ENCODE measurements around the gene MYOM1. TPM values are rescaled to one million over a fixed set of nuclear protein-coding genes. Genes with fewer than 3 reads are reported as not detected.

The MYOM1 gene
- total RNA-seq, 2 donors from 2014 or later, result 6.1 to 6.5 TPM

DNA sequence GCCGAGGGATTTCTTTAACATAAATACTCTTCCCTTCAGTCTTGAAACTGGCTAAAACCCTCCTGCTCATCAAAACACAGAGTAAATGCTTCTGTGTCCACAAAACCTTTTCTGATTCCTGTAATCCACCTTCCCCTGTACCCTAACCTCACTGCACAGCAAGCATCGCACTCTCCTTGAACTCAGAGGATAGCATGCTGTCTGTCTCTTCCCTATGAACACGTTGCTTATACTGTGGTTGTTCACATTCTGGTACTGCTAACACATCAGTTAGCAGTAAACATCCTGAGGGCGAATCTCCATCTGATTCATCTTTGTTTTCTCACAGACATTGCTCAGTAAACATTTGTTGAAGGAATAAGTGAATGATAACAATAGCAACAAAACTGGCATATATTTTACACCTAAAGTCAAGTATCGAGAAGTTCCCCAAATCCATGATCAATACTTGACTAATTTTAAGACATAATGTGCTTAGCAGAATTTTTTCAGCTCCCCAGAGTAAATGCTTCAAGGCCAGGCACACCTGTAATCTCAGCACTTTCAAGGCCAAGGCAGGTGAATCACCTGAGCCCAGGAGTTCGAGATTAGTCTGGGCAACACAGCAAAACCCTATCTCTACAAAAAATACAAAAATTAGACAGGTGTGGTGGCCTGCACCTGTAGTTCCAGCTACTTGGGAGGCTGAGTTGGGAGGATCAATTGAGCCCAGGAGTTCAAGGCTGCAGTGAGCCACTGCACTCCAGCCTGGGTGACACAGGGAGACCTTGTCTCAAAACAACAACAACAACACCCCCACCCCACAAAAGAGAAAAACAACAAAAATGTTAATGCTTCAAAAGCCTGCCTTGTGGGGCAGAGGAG lies 161.2 kb downstream of the MYOM1 start:
- Histone ChIP-seq H3K4me3 (no peak overlapping the region), H3K4me1 (replicated peaks) (no peaks in the 10 kb centered on the region), H3K36me3 (no peaks in the 10 kb centered on the region), H3K27ac (no peak overlapping the region), H3K9me3 (no peaks in the 10 kb centered on the region), H3K27me3 (replicated peaks; ENCODE audit: insufficient read depth) (no peaks in the 10 kb centered on the region)
- WGBS, result 89% methylated on average over 6 of the region's 6 CpGs
- intact Hi-C loops (cut with DNase I), result no loop called here
- DNase-seq (ENCODE audit: low spot score), result no peak
- TF ChIP-seq POLR2AphosphoS5 (IDR thresholded peaks at IDR 0.05) (no peak), POLR2A (IDR thresholded peaks at IDR 0.05) (no peak)
- TF ChIP-seq, protein P1, sequence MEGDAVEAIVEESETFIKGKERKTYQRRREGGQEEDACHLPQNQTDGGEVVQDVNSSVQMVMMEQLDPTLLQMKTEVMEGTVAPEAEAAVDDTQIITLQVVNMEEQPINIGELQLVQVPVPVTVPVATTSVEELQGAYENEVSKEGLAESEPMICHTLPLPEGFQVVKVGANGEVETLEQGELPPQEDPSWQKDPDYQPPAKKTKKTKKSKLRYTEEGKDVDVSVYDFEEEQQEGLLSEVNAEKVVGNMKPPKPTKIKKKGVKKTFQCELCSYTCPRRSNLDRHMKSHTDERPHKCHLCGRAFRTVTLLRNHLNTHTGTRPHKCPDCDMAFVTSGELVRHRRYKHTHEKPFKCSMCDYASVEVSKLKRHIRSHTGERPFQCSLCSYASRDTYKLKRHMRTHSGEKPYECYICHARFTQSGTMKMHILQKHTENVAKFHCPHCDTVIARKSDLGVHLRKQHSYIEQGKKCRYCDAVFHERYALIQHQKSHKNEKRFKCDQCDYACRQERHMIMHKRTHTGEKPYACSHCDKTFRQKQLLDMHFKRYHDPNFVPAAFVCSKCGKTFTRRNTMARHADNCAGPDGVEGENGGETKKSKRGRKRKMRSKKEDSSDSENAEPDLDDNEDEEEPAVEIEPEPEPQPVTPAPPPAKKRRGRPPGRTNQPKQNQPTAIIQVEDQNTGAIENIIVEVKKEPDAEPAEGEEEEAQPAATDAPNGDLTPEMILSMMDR (IDR thresholded peaks at IDR 0.05), result no peak

DNA sequence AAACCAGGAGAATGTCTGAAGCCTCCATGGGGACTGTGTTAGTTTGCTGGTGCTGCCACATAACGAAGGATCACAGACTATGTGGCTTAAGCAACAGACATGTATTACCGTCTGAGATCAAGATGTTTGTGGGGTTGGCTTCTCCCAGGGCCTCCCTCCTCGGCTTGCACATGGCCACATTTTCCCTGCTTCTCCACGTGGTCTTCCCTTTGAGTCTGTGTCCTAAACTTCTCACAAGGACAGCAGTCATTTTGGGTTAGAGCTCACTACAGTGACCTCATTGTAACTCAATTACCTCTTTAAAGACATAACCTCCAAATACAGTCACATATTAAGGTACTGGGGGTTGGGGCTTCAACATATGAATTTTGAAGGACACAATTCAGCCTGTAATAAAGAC lies 162.2 kb downstream of the MYOM1 start:
- no peaks in the 10 kb centered on the region for H3K9me3 ChIP-seq
- WGBS, result 95% methylated on average over 4 of the region's 4 CpGs
- H3K27me3 ChIP-seq (replicated peaks; ENCODE audit: insufficient read depth), result no peaks in the 10 kb centered on the region
- no peak overlapping the region for H3K27ac ChIP-seq
- TF ChIP-seq, protein P1 (IDR thresholded peaks at IDR 0.05), result no peak
- TF ChIP-seq POLR2AphosphoS5 (IDR thresholded peaks at IDR 0.05) (no peak), POLR2A (IDR thresholded peaks at IDR 0.05) (no peak)
- no peak overlapping the region for H3K4me3 ChIP-seq
- intact Hi-C loops (cut with DNase I), result no loop called here
- no peak for DNase-seq (ENCODE audit: low spot score)
- no peaks in the 10 kb centered on the region for H3K4me1 ChIP-seq (replicated peaks)
- no peaks in the 10 kb centered on the region for H3K36me3 ChIP-seq

DNA sequence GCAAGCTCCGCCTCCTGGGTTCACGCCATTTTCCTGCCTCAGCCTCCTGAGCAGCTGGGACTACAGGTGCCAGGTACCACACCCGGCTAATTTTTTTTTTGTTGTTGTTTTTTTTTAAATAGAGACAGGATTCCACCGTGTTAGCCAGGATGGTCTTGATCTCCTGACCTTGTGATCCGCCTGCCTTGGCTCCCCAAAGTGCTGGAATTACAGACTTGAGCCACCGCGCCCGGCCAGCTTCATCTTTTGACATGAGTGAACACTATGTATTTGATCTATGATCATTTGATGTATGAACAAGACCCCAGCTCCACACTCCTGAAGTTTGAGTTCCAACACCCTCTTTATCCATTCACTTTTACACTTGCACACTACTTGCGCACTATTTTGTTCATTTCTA lies 163.5 kb downstream of the MYOM1 start:
- TF ChIP-seq POLR2AphosphoS5 (IDR thresholded peaks at IDR 0.05) (no peak), POLR2A (IDR thresholded peaks at IDR 0.05) (no peak)
- TF ChIP-seq, protein P1 (IDR thresholded peaks at IDR 0.05), result no peak
- Histone ChIP-seq H3K27me3 (replicated peaks; ENCODE audit: insufficient read depth) (no peaks in the 10 kb centered on the region), H3K4me3 (no peak overlapping the region), H3K9me3 (no peaks in the 10 kb centered on the region), H3K36me3 (no peaks in the 10 kb centered on the region), H3K27ac (no peak overlapping the region), H3K4me1 (replicated peaks) (no peaks in the 10 kb centered on the region)
- intact Hi-C loops (cut with DNase I), result no loop called here
- DNase-seq (ENCODE audit: low spot score), result no peak
- 97% methylated on average over 9 of the region's 9 CpGs for WGBS

DNA sequence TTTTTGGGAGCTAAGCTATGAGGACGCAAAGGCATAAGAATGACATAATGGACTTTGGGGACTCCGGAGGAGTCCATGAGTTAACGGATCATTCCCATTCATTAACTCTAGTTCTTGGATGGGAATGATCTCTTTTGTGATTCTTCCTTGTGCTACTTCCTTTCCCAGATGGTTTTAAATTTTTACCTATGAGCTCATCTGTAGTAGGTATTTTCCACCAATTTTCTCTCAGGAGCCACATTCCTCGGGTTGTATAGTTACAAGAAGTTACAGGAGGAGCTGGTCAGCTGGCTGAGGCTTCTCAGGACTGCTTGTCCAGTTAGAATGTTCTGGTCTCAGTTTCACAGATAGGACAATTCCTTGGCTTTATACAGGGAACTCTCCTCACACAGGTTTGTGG lies 164.0 kb downstream of the MYOM1 start:
- H3K36me3 ChIP-seq, result no peaks in the 10 kb centered on the region
- intact Hi-C loops (cut with DNase I), result no loop called here
- H3K9me3 ChIP-seq, result no peaks in the 10 kb centered on the region

More for the DNA sequence above, 164.0 kb downstream of the MYOM1 start:
- Histone ChIP-seq H3K27me3 (replicated peaks; ENCODE audit: insufficient read depth) (no peaks in the 10 kb centered on the region), H3K27ac (no peak overlapping the region), H3K4me3 (no peak overlapping the region), H3K4me1 (replicated peaks) (no peaks in the 10 kb centered on the region)
- DNase-seq (ENCODE audit: low spot score), result no peak
- 71% methylated on average over 4 of the region's 4 CpGs for WGBS
- no peak for TF ChIP-seq POLR2A (IDR thresholded peaks at IDR 0.05)
- no peak for TF ChIP-seq POLR2AphosphoS5 (IDR thresholded peaks at IDR 0.05)
- TF ChIP-seq, protein P1 (IDR thresholded peaks at IDR 0.05), result no peak
